Esophagus muscularis mucosa (tissue), 4 donors: ENCODE data around the gene SORBS1.

Experiments used
- CTCF ChIP-seq, 3 experiments: fragments of 200-600 bp in 2 of 3; fragments of 450-650 bp in 1 of 3; sonication (generic) in 2 of 3; IDR thresholded peaks; one replicate each; pipeline ENCODE4 v1.5.1; 2017 to 2019; ENCODE audit warnings: antibody characterized with exemption in 3 of 3, mild to moderate bottlenecking in 2 of 3, moderate library complexity in 1 of 3
- EP300 ChIP-seq: sonication (generic); formaldehyde crosslinking; IDR thresholded peaks from one replicate; pipeline ENCODE4 v1.6.1; 2017; ENCODE audit warnings: antibody characterized with exemption
- POLR2A ChIP-seq: fragments of 450-650 bp; IDR thresholded peaks from one replicate; pipeline ENCODE4 v1.6.1; 2017; ENCODE audit warnings: antibody characterized with exemption, moderate library complexity, mild to moderate bottlenecking, low read depth
- POLR2AphosphoS5 ChIP-seq, 2 donors: sonication (generic); formaldehyde crosslinking; IDR thresholded peaks; one replicate each; pipeline ENCODE4 v1.6.1; 2017; ENCODE audit warnings: antibody characterized with exemption in 2 of 2

- TF ChIP-seq EP300 (no peak), POLR2AphosphoS5 (IDR thresholded peaks at IDR 0.05) (no peak), CTCF (IDR thresholded peaks at IDR 0.05) (no peak), POLR2A (no peak)
These were observed 58.8 kb downstream of the SORBS1 start for GRCh38 chr10:95502377-95502776.
